GM18867 (cell line): ENCODE measurements around the gene GALNT18.

Source experiments
- ATAC-seq: cut with Tn5 transposase; IDR thresholded peaks from one replicate; pipeline ENCODE4 v1.9.1; 2021; ENCODE audit warnings: mild to moderate bottlenecking, moderate library complexity; ENCODE audit not compliant: unreplicated experiment

Gene GALNT18

DNA sequence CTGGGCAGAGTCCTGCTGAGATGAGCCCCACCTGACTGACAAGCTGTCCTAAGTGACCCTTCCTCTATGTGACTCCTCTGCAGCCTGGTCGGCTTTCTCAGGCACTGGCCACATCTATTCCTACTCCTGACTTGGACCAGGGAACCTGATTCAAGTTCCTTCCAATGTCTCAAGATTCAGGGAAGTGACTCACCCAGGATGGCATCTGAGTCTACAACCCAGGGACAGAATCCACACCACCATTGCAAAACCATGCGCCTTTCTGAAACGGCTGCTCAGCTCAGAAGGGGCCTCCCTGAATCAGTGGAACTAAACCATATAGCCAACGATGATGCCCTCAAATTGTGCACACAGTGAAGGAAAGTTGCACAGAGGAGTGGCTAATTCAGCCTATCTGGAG is 204.9 kb downstream of the GALNT18 start:
- no peak for ATAC-seq

DNA sequence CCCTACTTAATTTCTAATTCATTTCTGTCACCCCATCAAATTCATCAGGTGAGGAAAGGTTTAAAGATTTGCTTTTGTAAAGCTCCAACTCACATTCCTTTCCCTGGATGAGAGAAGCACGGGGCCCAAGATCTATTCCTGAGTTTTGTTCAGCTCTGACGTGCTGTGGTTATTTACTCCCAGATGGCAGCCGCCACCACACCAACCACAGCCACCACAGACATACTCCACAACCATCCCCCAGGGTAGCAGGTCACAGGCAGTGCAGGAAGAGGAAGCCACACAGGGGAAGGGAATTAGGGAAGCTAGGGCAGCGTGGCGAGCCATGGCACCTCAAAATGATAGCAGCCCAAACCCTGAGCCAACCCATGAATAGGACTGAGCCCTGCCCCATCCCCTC is 205.3 kb downstream of the GALNT18 start:
- no peak for ATAC-seq

DNA sequence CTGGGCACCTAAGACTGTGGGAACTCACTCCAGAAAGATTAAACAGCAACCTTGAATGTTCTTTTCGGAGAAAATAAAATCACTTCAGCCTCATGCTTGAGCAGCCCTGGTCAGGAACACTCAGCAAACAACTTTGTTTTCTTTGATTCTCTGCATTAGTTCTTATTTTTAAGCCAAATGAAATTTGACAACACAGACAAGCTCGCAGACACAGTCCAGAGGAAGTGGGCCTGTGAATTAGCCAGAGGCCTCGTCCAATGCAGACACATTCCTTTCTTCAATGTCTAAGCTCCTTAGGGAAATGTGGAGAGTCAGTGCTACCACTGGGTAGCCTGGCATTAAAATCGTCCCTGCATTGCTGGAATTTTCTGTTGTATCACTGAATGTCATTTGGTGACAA is 205.9 kb downstream of the GALNT18 start:
- ATAC-seq, result no peak

GRCh38 chr11:11414996-11415395 is 206.8 kb downstream of the GALNT18 start:
- no peak for ATAC-seq

- no peak for ATAC-seq
Measured at GRCh38 chr11:11413776-11414175, 208.0 kb downstream of the GALNT18 start.

- no peak for ATAC-seq
Measured at GRCh38 chr11:11411401-11411985, 210.3 kb downstream of the GALNT18 start.

GRCh38 chr11:11409901-11410300 is 211.9 kb downstream of the GALNT18 start:
- no peak for ATAC-seq

DNA sequence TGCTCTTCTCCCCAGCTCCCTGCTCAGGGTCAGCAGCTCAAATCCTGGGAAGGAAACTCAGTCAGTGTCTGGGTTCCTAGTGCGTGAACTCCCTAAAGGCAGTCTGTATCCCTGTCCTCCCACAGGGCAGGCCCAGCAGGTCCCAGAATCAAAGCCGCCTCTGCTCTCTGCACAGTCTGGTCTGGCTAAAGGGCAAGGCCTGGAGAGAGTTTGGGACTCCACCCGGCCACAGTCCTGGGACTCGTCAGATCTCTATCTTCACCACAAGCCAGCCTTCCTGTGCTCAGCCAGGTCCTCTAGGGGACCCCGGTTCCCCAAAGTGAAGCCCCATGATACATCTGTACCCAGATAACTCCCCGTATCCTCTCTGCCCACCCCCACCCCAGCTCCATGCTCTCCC is 212.6 kb downstream of the GALNT18 start:
- no peak for ATAC-seq

DNA sequence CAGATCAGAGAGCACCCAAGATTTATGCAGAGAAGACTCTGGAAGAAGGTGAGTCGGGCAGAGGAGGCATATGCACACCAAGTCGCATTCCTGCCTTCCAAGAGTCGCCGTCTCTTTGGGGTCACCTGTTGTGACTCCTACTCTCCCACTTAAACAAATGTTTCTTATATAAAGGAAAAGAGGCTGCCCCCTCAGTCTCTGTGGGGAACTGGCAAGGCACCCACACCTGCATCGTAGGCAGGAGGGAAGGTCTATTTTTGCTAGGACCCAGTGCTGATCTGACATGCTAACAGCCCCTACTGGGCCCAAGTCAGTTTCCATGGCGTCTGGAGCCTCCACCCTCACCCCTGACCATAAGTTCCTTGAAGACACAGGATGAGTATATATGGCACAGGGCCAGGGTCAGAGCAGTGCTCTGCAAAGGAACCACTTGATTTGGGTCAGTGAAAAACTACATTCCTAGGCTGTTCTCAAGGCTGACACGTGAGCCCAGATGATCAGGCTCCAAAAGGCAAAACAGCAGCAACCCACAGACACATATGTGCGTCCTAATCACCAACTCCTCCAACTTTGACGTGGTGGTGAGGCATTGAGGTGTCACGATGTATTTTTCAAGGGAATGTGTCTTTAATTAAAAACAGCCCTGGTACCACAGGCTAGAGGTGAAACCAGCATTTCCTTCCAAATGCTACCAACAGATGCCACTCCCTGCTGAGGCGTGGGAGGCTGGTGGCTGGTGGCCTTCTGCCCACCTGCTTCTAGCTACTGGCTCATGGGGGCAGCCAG is 213.2 kb downstream of the GALNT18 start:
- ATAC-seq, result no peak

GRCh38 chr11:11407763-11408084 is 214.1 kb downstream of the GALNT18 start:
- no peak for ATAC-seq

DNA sequence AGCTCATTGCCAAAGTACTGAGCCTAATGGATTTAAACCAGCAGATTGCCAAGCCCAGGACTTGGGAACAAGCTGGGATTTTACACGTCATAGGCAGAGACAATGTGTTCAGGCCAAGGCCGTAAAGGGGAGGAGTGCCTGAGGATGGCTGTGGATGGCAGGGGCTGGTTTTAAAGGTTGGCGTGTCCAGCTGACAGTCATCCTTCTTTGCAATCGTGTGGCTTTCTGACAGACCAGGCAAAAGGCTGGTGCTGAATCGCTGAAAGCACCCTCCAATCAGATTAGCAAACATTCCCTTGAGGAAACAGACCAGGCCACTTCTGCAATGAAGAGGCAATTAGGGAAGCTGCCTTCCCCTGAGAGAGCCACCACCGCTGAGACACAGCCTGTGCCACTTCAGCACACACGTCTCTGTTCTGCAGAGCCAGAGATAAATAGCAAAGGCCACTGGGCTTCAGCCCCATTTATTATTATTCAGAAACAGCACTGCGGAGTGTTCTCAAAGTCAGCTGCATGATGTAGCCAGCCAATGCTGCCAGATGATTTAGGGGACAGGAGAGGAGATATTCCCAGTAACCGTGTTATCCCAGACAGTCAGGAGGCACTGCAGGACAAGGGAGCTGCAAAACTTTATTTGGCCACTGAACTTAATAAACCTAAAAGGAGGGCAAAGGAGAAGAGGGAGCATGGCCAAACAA is 214.6 kb downstream of the GALNT18 start:
- ATAC-seq, result no peak

- no peak for ATAC-seq
Measured at GRCh38 chr11:11406652-11407051, 215.2 kb downstream of the GALNT18 start.

- ATAC-seq, result no peak
Measured at GRCh38 chr11:11403763-11404725, 217.8 kb downstream of the GALNT18 start.

DNA sequence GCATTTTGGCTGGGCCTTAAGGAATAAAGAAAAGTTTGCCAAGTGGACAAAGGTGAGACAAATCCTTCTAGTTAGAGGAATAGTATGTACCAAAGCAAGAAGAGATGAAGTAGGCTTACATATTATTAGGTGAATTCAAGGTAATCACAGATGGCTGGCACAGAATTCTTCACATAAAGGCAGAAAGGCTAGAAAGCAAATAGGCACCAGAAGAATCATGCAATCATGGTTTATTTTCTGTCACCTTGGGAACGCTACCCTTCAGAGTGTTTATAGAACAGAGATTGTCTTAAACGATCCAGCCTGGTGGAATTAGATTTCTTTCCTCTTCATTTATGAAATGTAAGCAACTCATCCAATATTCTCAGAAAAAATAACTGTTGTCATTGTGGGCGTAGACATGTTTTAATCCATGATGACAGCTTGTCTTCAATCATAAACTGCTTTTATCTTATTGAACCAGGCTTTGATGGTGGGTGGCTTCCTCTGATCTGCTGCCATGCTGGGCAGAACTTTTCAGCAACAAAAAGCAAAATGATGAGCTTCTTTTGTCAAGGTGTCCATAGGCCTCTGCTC is 219.8 kb downstream of the GALNT18 start:
- ATAC-seq, result no peak

DNA sequence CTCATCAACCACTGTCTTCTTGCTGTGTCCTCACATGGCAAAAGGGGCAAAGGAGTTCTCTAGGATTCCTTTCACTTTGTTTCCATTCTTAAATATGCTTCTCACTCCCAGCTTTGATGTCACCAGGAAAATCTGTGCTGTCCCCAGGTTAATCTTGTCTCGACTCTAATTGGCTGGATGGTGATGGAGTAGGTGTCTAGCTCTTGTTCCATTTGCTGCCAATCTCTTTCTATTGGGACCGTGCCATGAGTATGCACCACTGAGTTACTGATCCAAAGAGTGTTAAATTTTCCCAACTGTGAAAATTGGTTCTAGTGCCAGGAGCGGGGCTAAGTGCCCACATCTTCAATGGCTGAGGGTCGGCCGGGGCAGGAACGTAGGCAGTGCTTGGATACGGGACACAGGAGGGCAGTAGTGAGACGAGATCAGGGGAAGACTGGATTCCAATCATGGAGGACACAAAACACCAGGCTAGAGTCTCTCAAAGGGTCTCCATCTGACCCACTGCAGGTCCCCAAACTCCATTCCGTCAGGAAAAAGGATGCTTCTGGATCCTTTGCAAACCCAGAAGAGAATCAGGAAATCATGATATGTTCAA is 221.1 kb downstream of the GALNT18 start:
- no peak for ATAC-seq

DNA sequence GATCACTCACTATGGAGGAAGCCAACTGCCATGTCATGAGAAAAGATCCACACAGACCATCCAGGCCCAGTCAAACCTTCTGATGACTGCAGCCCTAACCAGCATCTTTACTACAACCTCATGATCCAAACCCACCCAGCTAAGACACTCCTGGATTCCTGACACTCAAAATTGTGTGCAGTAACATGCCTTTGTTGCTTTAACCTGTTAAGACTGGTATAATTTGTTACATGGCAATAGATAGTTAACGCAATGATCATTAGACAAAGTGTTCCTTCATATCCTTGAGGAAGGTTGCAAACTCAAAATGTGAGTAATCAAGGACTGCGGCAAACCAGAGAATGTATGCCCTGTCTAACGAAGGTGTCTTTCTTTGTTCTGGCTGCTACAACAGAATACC is 221.7 kb downstream of the GALNT18 start:
- no peak for ATAC-seq

DNA sequence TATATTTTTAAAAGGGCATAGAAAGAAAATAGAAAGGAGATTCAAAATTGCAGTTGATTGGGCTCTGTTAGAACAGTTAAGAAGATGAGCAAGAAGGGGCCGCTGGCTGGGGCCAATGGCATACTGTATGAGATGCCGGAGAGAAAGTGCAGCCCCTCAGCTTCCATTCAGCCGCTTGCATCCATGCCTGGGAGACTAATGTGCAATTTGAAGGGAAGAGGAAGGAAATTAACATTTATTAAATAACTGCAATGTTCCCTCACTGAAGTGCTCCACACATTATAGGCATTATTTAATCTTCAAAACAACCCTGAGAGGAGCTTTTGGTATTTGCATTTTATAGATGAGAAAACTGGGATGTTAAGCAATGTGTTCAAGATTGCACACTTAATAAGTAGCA is 224.0 kb downstream of the GALNT18 start:
- ATAC-seq, result no peak

GRCh38 chr11:11397036-11397415 is 224.8 kb downstream of the GALNT18 start:
- no peak for ATAC-seq

- ATAC-seq, result no peak
Measured at GRCh38 chr11:11396301-11397035, 225.3 kb downstream of the GALNT18 start.

- no peak for ATAC-seq
Measured at GRCh38 chr11:11395126-11395525, 226.7 kb downstream of the GALNT18 start.
